CD4-positive, alpha-beta T cell treated with Interleukin-6 at 100 ng/mL for 8 hours (primary cell): ENCODE results near the gene PALM3.
"Not testable (repeated sequence)": the region's sequence is repeated elsewhere in the genome, so short reads cannot be mapped to it uniquely, and the experiment has no call there.

ENCODE experiments used
- DNase-seq: peaks from one replicate; pipeline ENCODE4 v3.0.0-alpha.2; 2020; ENCODE audit warnings: mixed read lengths, low spot score

PALM3 gene

GRCh38 chr19:14059652-14060155 is 2.2 kb downstream of the PALM3 start:
- no peak for DNase-seq

GRCh38 chr19:14059093-14059480 is 2.8 kb downstream of the PALM3 start:
- peak; percentile 21 for DNase-seq

GRCh38 chr19:14058182-14059092 is 3.4 kb downstream of the PALM3 start:
- DNase-seq = no peak

- no peak for DNase-seq
These were observed 5.0 kb downstream of the PALM3 start for GRCh38 chr19:14056741-14057356.

GRCh38 chr19:14056069-14056666 is 5.7 kb downstream of the PALM3 start:
- DNase-seq = no peak

GRCh38 chr19:14055396-14055795 is 6.5 kb downstream of the PALM3 start:
- no peak for DNase-seq

GRCh38 chr19:14054721-14055120 is 7.2 kb downstream of the PALM3 start:
- no peak for DNase-seq

- DNase-seq = no peak
These were observed 7.8 kb downstream of the PALM3 start for GRCh38 chr19:14054099-14054498.

GRCh38 chr19:14053500-14053899 is 8.4 kb downstream of the PALM3 start:
- DNase-seq = no peak

- no peak for DNase-seq
These were observed 8.8 kb downstream of the PALM3 start for GRCh38 chr19:14053032-14053431.

- DNase-seq = no peak
These were observed 9.4 kb downstream of the PALM3 start for GRCh38 chr19:14052470-14052869.

- DNase-seq = no peak
These were observed 9.9 kb downstream of the PALM3 start for GRCh38 chr19:14051980-14052379.

GRCh38 chr19:14050961-14051360 is 10.9 kb downstream of the PALM3 start:
- not testable (repeated sequence) for DNase-seq

- no peak for DNase-seq
These were observed 11.4 kb downstream of the PALM3 start for GRCh38 chr19:14050512-14050911.

GRCh38 chr19:14048443-14049153 is 13.3 kb downstream of the PALM3 start:
- DNase-seq = peak; percentile 60

- DNase-seq = not testable (repeated sequence)
These were observed 14.0 kb downstream of the PALM3 start for GRCh38 chr19:14047866-14048265.

GRCh38 chr19:14042659-14043608 is 18.9 kb downstream of the PALM3 start:
- DNase-seq = peak; percentile 29

GRCh38 chr19:14039181-14039580 is 22.7 kb downstream of the PALM3 start:
- DNase-seq = no peak

- no peak for DNase-seq
These were observed 26.2 kb downstream of the PALM3 start for GRCh38 chr19:14035706-14036105.

GRCh38 chr19:14035159-14035558 is 26.7 kb downstream of the PALM3 start:
- DNase-seq = not testable (repeated sequence)

GRCh38 chr19:14033946-14034345 is 27.9 kb downstream of the PALM3 start:
- DNase-seq = no peak
